Measurements from ENCODE around the gene ABTB2. TPM values are rescaled to one million over a fixed set of nuclear protein-coding genes. Genes with fewer than 3 reads are reported as not detected.

The ABTB2 gene
- total RNA-seq, 2 donors from 2014 or later: 2.1 to 4.3 TPM

DNA sequence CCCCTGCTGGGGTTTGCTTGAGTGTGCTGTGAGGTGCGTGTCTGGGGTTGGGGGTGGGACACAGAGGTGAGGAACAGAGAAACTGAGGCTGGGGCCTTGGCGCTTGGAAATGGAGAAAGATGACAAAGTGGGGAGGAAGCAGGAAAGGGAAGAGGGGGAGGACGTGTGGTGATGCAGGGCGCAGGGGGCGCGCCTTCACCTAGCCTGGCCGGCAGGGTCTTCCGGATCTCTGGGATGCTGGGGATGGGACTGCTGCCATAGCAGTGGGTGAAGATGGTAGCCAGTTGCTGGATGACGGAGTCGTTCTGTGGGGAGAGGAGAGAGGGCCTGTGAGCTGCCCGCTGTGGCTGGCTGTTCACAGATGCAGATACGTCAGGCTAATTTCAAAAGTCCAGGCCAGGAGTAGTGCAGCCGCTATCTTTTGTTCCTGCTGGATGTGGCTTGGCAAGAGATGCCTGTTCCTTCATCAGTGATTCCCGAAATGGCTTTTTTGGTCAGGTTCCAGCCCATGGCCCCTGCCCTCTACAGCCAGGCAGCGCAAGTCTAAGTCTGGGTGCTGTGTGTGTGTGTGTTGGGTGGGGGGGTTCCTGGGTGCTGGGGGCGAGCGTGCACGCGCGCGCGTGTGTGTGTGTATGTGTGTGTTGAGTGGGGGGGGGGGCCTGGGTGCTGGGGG lies 197.6 kb downstream of the ABTB2 start:
- 82 to 89% methylated on average over 15 to 18 of the region's 22 CpGs for WGBS, 2 donors
- Histone ChIP-seq H3K4me1 (no peaks in the 10 kb centered on the region), H3K27ac (no peak overlapping the region), H3K36me3 (replicated peaks in 1 of 2; ENCODE audit: insufficient read depth in 1 of 2, low read depth in 2 of 2) (no peaks in the 10 kb centered on the region), H3K27me3 (no peaks in the 10 kb centered on the region), H3K4me3 (no peak overlapping the region), H3K9me3 (no peaks in the 10 kb centered on the region)
- ATAC-seq (no peak), DNase-seq (no peak)
- TF ChIP-seq, protein P1, sequence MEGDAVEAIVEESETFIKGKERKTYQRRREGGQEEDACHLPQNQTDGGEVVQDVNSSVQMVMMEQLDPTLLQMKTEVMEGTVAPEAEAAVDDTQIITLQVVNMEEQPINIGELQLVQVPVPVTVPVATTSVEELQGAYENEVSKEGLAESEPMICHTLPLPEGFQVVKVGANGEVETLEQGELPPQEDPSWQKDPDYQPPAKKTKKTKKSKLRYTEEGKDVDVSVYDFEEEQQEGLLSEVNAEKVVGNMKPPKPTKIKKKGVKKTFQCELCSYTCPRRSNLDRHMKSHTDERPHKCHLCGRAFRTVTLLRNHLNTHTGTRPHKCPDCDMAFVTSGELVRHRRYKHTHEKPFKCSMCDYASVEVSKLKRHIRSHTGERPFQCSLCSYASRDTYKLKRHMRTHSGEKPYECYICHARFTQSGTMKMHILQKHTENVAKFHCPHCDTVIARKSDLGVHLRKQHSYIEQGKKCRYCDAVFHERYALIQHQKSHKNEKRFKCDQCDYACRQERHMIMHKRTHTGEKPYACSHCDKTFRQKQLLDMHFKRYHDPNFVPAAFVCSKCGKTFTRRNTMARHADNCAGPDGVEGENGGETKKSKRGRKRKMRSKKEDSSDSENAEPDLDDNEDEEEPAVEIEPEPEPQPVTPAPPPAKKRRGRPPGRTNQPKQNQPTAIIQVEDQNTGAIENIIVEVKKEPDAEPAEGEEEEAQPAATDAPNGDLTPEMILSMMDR (IDR thresholded peaks at IDR 0.05): no peak
- TF ChIP-seq POLR2A (IDR thresholded peaks at IDR 0.05): no peak
- intact Hi-C loops (cut with DNase I): loop anchor here (10.0 kb wide), 1 partner anchor 165 kb away; no protein-coding TSS in a partner anchor

DNA sequence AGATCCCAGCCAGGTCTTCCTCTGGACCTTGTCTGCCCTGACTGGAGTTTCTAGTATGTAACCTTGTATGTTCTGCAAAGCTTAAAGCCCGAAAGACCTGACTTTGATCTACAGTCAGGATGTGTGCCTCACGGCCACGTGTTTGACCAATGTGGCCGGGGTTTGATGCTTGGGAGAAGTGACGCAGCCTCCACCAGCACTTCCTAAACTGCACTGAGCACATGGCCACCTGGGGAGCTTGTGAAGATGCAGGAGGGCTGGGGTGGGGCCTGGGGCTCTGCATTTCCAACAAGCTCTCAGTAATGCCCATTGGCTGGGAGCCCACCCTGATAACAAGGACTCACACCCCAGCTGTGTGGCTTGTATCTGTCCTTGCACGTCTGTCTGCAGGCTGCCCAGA lies 199.1 kb downstream of the ABTB2 start:
- H3K4me3 ChIP-seq: no peak overlapping the region
- ATAC-seq (no peak), DNase-seq (no peak)
- H3K9me3 ChIP-seq: no peaks in the 10 kb centered on the region
- no peaks in the 10 kb centered on the region for H3K27me3 ChIP-seq
- 66 to 86% methylated on average over 6 of the region's 6 CpGs for WGBS, 2 donors
- no peaks in the 10 kb centered on the region for H3K36me3 ChIP-seq (replicated peaks in 1 of 2; ENCODE audit: insufficient read depth in 1 of 2, low read depth in 2 of 2)
- no peaks in the 10 kb centered on the region for H3K4me1 ChIP-seq
- TF ChIP-seq POLR2A (IDR thresholded peaks at IDR 0.05): no peak
- TF ChIP-seq, protein P1 (IDR thresholded peaks at IDR 0.05): no peak
- intact Hi-C loops (cut with DNase I): no loop called here
- H3K27ac ChIP-seq: no peak overlapping the region

DNA sequence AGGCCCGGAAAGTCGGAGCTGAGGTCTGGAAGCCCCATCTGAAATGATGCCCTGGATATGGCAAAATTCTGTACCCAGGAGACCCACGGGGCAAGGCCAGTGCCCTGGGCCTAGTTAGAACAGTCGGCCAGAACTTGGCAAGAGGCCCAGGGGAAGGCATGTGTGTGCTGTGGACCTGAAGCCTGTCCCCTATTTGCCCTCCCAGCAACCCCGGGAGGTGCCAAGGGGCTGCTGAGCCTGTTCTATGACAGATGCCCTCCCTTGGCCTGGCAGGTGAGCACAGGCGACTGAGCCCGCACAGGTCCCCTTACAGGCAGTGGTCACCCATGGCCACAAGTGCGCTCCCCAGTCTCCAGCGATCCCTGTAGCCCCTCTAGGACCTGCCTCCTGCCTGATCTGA lies 200.6 kb downstream of the ABTB2 start:
- no peak overlapping the region for H3K4me3 ChIP-seq
- H3K9me3 ChIP-seq: no peaks in the 10 kb centered on the region
- ATAC-seq (no peak), DNase-seq (peak in 2 of 4 donors; percentile 24 to 37)
- intact Hi-C loops (cut with DNase I): no loop called here
- H3K27me3 ChIP-seq: no peaks in the 10 kb centered on the region
- 73 to 100% methylated on average over 2 to 9 of the region's 9 CpGs for WGBS, 2 donors
- no peak overlapping the region for H3K27ac ChIP-seq
- TF ChIP-seq, protein P1 (IDR thresholded peaks at IDR 0.05): no peak
- no peak for TF ChIP-seq POLR2A (IDR thresholded peaks at IDR 0.05)
- H3K4me1 ChIP-seq: no peaks in the 10 kb centered on the region
- H3K36me3 ChIP-seq (replicated peaks in 1 of 2; ENCODE audit: insufficient read depth in 1 of 2, low read depth in 2 of 2): peaks cover 0 to 1% of the 10 kb centered on the region in 2 donors

DNA sequence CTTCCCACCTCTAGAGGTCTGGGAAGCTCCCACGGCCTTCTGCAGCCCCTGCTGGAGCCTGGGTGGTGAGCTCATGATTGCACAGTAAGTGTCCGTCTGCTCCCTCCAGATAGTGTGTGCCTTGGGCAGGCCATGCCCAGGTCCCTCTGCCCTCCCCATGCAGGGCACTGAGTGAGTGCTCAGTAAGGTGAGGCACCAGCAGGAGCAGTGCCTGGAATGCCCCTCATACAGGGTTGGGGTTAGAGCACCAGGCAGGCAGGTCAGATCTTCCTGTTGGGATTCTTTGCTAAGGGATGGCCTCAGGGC lies 202.1 kb downstream of the ABTB2 start:
- DNase-seq: no peak
- Histone ChIP-seq H3K36me3 (replicated peaks in 1 of 2; ENCODE audit: insufficient read depth in 1 of 2, low read depth in 2 of 2) (peaks cover 0 to 1% of the 10 kb centered on the region in 2 donors), H3K4me1 (no peaks in the 10 kb centered on the region), H3K27ac (no peak overlapping the region), H3K4me3 (no peak overlapping the region), H3K27me3 (no peaks in the 10 kb centered on the region), H3K9me3 (no peaks in the 10 kb centered on the region)
- intact Hi-C loops (cut with DNase I): no loop called here
- WGBS, 2 donors: 85% methylated on average over 2 of the region's 2 CpGs; no CpG with 5 or more reads in 1 of the 2 donors
- TF ChIP-seq POLR2A (IDR thresholded peaks at IDR 0.05): no peak
- TF ChIP-seq, protein P1 (IDR thresholded peaks at IDR 0.05): no peak
- ATAC-seq: no peak

All from body of pancreas (tissue), 4 donors.